HG03135 (cell line): ENCODE results near the gene BCR.

Experiments used
- ATAC-seq: cut with Tn5 transposase; IDR thresholded peaks from one replicate; pipeline ENCODE4 v1.9.1; 2021; ENCODE audit warnings: mild to moderate bottlenecking, moderate library complexity; ENCODE audit not compliant: unreplicated experiment

BCR gene

DNA sequence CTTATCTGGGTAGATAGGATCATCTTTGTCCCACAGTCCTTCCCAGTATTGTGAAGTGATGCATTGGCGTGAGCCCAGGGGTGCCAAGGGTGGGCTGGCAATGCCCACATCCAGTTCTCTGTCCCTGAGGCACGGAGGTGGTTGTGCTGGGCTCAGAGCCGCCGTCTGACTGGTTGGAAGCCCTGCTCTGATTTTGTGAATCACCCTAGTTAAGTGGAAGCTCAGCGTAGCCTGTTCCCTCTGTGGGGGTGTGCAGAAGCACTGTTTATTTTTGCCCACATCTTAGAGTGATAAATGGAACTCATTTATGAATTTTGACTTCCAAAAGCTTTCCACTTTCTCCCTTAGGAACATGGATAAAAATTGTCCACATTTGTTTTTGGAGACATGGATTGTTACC lies 13.6 kb downstream of the BCR start:
- no peak for ATAC-seq

DNA sequence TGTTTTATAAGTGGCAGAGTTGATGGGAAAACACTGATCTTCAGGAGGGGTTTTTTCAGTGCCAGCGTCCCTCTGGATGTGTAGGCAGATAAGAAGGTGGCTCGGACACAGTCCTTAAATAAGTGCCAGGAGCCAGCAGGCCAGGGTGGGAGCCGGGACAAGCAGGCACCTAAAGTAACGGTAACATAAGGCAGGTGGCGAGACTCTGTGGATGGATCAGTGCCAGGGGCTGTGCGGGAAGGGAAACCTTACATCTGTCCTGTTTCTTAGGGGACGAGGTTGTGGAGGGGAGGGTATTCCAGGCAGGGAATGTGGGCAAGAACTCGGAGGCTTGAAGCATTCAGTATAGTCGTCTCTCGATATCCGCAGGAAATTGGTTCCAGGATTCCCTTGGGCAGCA lies 15.9 kb downstream of the BCR start:
- no peak for ATAC-seq

DNA sequence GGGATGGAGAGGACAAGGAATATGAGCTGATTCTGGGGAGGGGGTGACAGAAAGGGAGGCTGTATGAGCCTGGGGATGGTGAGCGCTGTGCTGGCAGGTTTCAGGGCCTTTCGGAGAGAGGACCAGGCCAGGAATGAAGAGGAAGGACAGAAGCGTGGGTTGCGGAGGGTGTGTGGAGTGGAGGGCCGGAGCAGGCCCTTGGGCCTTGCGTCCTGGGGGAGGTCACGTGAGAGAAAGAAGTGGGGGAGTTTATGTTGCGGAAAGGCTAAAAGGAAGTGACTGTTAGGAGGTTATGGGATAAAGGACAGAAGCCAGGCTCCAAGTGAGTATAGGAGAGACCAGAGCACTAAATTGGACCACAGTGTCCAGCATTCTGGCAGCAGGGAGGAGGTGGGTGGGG lies 17.5 kb downstream of the BCR start:
- ATAC-seq: no peak

DNA sequence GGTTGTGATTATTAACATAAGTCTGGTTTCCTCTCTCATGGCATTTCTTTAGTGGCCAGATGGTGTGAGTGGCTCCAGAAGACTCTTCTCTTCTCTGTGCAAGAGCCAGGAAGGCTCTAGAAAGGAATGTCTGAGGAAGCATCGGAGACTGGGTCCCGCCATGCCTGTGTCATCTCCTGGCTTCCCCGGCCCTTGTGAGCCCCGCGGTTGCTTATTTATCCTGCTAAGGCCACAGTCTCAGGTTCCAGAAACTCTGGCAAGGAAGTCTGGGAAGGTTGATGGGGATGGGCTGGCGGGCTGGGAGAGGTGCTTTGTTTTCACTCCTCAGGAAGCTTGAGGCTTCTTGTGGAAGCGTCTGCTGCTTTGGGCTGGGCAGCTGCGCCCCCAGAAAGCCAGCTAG lies 18.9 kb downstream of the BCR start:
- no peak for ATAC-seq

DNA sequence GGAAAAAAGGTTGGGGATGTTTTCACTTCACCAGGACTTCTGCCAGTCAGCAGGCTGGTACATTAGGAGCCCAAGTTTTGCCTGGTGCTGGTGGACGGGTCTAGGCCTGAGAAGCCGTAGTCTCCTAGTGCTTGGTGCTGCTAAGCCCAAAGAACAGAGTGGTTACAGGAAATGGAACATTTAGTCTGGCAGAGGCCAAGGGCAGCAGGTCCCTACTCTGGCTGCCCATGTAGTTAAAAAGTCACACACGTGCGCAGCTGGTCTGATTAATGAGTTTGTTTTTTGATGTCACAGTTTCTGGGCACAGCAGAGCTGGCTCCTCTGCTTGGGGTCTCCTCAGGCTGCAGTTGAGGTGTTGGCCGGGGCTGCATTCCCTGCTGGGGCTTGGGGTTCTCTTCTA lies 20.6 kb downstream of the BCR start:
- no peak for ATAC-seq

DNA sequence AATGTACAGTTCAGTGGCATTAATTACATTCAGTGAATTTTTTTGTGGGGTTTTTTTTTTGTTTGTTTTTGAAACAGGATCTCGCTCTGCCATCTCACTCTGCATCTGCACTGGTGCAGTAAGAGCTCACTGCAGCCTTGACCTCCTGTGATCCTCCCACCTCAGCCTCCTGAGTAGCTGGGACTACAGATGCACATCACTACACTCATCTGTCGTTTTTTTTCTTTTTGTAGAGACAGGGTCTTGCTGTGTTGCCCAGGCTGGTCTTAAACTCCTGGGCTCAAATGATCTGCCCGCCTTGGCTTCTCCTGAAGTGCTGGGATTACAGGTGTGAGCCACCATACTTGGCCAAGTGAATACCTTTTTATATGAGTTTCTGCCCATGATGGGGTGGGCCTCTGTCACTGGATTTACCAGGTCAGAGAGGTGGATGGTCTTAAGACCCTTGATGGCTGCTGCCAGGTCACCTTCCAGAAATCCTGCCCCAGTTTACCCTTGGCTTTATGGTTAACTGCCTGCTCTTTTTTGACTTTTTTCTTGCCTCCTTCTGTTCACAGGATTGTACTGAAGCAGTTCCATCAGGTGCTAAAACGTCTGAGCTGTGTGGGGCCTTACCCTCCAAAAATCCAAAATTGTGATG lies 22.6 kb downstream of the BCR start:
- no peak for ATAC-seq

DNA sequence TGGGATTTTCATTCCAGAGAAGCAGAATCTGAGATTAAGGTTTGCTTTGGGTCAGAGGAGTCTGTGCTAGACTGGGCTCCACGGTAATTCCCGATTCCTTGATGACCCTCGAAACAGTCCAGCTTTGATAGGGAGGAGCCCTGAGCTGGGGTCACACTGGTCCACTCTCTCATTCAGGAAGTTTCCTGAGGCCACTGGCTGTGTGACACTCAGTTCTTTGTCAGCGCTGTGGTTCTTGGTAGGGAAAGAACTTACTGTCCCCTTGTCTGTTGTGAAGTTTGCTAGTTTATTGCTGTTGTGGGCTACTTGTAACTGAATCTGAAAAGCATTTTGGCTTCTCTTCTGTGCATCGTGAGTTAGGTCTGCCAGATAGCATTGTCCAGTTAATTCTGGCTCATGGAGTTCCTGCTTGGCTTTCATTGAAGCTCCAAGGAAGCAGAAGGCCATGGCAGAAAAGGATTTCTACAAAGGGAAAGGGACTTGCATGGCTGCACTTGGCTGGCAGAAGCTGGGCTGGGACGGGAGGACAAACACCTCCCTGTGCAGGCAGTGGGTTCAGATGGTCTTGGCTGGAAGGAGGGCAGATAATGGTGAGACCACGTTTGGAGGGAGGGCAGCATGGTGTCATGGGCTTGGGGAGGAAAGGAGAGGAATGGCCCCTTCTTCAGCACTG lies 23.3 kb downstream of the BCR start:
- no peak for ATAC-seq

DNA sequence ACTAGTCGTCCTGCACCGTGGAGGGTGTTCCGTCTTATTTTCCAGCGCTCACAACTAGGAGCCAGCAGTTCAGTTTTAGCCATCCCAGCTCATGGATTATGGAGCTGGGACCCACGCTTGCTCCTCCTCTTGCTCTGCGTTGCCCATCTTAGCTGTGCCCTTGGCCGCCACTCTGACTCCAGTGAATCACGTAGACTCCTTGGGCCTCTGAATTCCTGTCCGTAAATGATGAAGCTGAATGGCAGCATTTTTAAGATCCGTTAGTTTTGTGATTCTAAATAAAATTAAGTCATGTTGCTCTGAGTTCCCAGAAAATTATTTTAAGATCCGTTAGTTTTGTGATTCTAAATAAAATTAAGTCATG lies 23.8 kb downstream of the BCR start:
- ATAC-seq: no peak

DNA sequence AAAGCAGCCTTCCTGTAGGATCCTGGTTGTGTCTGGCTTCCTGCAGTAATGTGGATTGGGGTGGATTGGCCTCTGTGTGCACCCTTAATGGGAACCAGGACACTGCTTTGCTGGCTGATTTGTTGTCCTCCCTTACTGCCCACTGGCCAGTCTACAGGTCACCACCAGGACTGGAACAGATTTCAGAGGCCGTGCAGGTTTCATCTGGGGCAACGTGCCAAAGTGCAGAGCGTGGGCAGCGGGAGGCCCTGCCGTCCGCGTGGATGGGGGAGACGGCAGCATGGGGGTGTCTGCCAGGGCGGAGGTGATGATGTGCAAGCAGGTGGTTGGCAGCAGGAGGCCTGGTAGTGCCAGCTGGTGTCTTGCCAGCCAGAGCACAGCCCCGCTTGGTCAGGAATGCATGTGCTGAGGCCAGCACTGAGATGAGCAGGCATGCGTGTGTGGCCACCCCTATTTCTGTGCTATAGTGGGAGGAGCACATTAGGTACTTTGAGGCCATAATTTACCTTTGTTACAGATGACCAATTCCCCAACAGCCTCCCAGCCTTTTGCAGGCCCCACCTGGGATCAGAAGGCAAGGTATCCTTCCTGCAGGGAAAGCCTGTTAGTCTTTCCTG lies 24.3 kb downstream of the BCR start:
- no peak for ATAC-seq

DNA sequence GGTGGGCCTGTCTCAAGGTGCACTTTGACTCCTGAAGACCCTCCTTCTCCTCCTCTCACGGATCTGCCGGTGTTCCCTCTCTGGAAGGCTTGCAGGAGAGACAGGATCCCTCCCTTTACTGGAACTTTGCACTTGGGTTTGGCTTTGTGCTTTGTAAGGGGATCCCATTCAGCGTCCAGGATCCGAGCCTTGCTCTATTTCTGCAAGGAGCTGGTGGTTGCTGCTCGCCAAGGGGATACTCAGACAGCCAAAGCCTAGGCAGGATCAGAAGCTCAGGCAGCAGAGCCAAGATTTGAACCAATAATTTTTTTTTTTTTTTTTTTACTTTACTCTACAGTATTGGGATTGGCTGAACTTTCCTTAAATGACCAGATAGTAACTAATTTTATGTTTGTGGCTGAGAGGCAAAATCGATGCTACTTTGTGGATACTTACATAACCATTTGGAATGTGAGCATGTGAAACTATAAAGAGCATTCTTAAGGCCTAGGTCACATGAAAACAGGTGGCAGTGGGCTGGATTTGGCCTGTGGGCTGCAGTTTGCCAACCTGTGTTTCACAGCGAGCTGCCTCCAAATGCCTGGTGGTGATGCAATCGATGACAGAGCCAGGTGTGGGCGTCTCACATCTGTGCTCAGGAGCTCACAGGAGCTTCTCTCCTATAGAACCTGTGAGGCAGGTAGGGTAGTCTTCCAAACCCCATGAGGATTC lies 25.2 kb downstream of the BCR start:
- no peak for ATAC-seq

DNA sequence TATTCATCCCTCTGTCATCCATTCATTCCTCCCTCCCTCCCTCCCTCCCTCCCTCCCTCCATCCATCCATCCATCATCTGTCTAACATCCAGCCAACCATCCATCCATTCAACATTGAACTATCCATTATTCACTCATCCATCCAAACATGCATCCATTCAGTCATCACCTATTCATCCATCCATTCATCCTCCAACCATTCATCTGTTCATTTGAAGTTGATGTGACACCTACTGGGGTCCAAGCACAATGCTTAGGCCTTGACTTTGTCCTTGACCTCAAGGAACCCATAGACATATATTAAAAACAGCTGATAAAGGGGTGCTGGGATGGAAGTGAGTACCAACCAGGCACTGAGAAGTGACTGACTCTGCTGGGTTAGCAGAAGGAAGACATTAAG lies 26.6 kb downstream of the BCR start:
- no peak for ATAC-seq

DNA sequence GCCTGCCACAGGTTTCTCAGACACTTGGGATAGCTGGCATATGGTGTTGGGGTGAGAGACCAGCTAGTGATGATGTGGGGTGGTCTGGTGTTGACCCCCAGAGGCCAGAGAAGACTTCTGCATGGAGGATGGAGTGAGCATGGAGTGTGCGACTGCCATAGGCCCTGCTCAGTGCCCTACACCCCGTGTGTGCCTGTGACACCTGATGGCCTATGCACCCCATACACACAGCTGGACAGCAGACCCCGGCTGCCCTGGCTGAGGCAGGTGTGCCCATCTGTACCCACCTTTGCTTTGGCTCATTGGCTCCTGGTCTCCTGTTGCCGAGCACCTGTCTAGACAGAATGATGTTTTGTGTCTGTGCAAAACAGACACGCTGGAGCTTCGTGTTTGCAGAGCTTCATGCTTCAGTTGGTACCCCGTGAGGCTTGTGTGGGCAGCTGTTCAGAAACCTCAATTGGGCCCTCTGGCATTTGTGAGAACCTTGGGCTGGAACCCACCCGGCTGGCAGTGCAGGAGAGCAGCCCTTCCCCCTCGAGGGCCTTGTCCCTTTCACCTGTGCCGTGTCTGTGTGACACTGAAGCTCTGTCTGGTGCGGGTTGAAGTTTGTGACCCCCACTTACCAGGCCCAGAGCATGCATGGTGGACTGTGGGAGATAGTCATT lies 27.6 kb downstream of the BCR start:
- ATAC-seq: no peak

DNA sequence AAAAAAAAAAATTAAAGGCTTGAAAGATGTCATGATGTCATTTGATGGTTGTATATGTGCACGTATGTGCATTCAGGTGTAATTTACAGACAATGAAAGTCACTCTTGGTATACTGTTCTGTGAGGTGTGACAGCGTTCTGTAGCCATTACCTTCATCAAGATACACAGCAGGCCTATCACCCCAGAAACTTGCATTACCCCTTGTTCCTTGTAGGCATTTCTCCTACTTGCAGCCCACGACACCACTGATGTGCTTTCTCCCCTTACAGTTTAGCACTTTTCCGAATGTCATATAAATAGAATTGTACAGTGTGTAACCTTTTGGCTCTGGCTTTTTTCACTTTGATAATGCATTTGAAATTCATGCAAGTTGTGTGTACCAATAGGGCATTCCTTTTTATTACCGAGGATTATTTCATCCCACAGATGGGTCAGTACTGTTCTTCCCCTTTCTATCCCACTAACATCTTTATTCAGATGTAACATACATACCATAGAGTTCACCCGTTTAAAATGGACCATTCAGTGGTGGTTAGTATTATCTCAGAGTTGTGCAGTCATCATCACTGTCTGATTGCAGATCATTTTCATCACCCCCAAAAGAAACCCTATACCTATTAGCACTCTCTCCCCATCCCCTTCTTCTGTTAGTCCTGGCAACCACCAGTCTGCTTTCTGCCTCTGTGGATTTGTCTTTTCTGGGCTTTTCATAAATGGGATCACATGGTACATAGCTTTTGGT lies 30.3 kb downstream of the BCR start:
- no peak for ATAC-seq

DNA sequence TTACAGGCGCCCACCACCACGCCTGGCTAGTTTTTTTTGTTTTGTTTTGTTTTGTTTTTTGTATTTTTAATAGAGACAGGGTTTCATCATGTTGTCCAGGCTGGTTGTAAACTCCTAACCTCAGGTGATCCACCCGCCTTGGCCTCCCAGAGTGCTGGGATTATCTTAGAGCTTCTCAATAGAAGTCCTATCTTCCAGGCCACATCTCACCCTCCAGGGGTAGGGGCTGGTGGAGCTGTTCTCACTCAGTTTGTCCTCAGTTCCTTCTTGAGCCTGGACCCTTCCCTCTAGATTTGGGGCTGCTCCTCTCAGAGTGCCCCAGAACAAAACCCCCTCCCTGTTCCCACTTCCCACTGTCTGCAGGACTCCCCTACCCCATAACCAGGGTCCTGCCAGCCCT lies 31.3 kb downstream of the BCR start:
- ATAC-seq: no peak

DNA sequence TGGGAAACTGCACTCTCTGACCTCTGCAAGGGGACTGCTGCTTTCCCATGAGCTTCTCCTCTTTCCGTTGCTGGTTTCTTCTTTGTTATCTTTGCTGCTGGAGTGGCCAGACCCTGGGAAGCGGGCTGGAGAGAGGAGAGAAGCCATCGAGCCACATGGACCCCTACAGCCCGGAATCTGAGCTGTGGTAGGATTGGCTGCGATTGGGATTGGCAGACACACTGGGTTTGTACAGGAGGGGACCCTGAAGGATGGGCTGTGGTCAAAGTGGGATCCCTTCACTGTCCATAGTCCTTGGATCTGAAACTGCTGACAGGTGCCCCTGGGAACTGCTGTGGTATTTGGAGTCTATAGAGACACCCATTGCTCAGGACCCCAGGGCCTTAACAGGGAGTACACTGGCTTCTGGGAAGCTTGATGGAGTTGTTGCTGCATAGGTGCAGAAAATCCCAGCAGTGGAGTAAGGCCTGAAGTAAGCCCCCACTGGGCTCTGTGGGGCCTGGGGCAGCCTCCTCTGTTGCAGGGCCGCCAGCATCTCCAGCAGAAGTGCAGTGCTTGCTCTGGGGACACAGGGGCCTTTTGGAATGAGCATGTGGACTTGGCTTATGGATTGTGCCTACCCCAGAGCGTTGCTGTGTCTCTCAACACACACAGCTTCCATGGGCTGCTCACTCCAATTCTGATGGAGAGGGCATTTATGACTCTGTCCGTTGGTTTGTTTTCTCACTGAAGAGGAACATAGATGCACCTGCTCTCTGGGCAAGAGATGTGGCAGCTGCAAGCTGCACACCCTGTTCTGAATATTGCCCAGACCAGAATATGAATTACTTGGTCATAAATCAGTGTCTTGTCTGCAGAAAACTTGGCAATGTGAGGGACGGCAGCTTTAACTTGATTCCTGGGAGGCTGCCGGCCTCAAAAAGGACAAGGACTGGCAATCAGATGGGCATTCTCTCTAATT lies 32.0 kb downstream of the BCR start:
- ATAC-seq: no peak

DNA sequence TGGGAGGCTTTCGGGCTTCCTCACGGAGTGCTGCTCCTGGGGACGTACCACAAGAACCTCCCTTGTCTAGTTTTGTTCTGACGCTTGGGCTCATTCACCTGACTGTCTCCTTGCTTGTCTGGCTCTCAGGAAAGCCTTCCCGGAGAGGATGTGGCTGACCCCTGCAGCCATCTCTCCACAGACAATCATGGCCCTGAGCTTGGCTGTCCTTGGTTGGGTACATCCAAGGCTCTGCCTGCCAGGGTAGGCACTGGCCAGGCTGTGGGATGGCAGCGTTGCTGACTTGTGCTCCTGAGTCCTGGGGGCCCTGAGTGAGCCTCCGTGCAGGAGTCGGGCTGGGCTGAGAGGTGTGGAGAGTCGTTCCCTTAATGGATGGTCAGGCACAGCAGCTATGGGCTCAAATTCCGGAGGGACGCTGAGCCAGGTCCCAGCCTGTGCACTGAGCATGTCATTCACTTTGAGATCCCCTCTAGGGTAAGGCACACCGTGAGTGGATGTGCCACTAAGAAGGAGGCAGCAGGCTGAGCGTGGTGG lies 32.8 kb downstream of the BCR start:
- ATAC-seq: no peak

DNA sequence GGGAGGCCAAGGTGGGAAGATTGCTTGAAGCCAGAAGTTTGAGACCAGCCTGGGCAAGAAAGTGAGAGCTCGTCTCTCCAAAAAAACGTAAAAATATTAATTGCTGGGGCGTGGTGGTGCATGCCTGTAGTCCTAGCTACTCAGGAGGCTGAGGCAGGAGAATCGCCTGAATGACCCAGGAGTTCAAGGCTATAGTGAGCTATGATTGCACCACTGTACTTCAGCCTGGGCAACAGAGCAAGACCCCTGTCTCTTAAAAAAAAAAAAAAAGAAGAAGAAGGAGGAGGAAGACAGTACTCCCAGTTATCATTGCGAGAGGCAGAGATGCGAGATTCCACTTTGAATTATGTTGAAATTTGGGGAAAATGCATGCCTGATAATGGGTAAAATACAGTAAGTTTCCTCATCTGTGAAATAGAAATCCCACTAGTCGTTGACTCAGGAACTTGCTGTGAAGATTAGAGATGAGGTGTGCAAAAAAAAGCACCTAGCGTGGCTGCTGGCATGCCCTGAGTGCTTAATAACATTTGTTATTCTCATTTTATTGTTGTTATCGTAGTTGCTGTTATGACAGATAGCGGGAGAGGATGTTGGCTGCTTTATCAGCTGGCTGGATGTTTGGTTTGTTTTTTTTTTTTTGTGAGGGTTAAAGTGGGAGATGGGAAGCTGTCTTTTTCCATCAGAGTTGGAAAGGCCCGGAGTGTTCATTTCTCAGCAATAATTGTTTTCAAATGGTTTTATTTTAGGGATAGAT lies 33.4 kb downstream of the BCR start:
- ATAC-seq: no peak

DNA sequence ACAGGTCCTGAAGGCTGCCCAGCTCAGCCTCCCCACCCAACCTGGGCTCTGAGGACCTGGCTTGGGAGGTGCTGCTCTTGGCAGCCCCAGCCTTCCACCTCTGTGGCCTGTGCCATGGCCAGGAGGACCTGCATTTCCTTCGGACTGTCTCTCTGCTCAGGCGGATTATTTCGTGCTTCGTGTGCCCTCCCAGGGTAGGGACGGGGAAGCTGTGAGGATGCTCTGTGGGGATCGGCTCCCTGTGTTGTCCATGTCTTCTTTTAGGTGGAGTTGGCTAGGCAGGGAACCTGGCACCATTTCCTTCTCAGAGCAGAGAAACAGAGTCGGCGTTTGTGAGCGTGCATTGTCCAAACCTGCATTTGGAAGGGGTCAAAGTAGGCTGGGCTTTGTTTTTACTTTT lies 34.1 kb downstream of the BCR start:
- ATAC-seq: no peak
